Astrocyte of the spinal cord (primary cell): ENCODE measurements around the gene AOPEP.
A peak's percentile ranks its signal among the peaks of the same experiment; 100 is the strongest.

Source experiments
- DNase-seq: peaks from one replicate; pipeline ENCODE4 v3.0.0; 2011; ENCODE audit warnings: low read depth, low spot score
- H3K4me3 ChIP-seq: 2 replicates; pipeline ENCODE4 v1.5.1; 2011; ENCODE audit warnings: low read depth, mild to moderate bottlenecking, low read length, moderate library complexity
- CTCF ChIP-seq: IDR thresholded peaks from 2 replicates; pipeline ENCODE4 v1.5.1; 2012; ENCODE audit warnings: low read depth, mild to moderate bottlenecking, low read length, inconsistent platforms
- in situ Hi-C: cut with HindIII; loops from 2 replicates; pipeline ENCODE4 v1.10.0; 2017; ENCODE audit warnings: low sequenced_read_pairs

AOPEP gene

GRCh38 chr9:95003689-95004410 is 277.4 kb downstream of the AOPEP start:
- DNase-seq: peak; percentile 76
- H3K4me3 ChIP-seq: peak overlapping the region; percentile 67
- in situ Hi-C loops: no loop called here
- no peak for TF ChIP-seq CTCF

- peak overlapping the region; percentile 67 for H3K4me3 ChIP-seq
- DNase-seq: no peak
- in situ Hi-C loops: no loop called here
- no peak for TF ChIP-seq CTCF
These were observed 278.1 kb downstream of the AOPEP start for GRCh38 chr9:95004411-95005277.

GRCh38 chr9:95005278-95006143 is 279.0 kb downstream of the AOPEP start:
- in situ Hi-C loops: no loop called here
- DNase-seq: peak; percentile 47
- H3K4me3 ChIP-seq: peak overlapping the region; percentile 67
- no peak for TF ChIP-seq CTCF

GRCh38 chr9:95007226-95007869 is 280.8 kb downstream of the AOPEP start:
- H3K4me3 ChIP-seq: peak overlapping the region; percentile 67
- in situ Hi-C loops: no loop called here
- no peak for DNase-seq
- no peak for TF ChIP-seq CTCF

GRCh38 chr9:95008151-95008771 is 281.8 kb downstream of the AOPEP start:
- peak; percentile 70 for DNase-seq
- in situ Hi-C loops: no loop called here
- TF ChIP-seq CTCF: no peak
- H3K4me3 ChIP-seq: peak overlapping the region; percentile 67
